Adipocyte (in vitro differentiated cells): ENCODE measurements around the gene SMCO4.

Experiments
- DNase-seq: peaks from one replicate; pipeline ENCODE4 v3.0.0-alpha.2; 2015; ENCODE audit warnings: low read depth
- H3K27me3 ChIP-seq: replicated peaks from 2 replicates; pipeline ENCODE4 v1.7.0; 2013; ENCODE audit warnings: mild to moderate bottlenecking, low read length, moderate library complexity; ENCODE audit not compliant: control insufficient read depth, insufficient read depth
- H3K36me3 ChIP-seq: 2 replicates; pipeline ENCODE4 v1.7.0; 2013; ENCODE audit warnings: low read length, mild to moderate bottlenecking, moderate library complexity; ENCODE audit not compliant: control insufficient read depth, insufficient read depth, severe bottlenecking
- H3K4me1 ChIP-seq: 2 replicates; pipeline ENCODE4 v1.7.0; 2013; ENCODE audit warnings: mild to moderate bottlenecking, low read length, moderate library complexity; ENCODE audit not compliant: control insufficient read depth, insufficient read depth
- H3K4me3 ChIP-seq: 2 replicates; pipeline ENCODE4 v1.7.0; 2013; ENCODE audit warnings: mild to moderate bottlenecking, low read length, moderate library complexity
- H3K9ac ChIP-seq: 2 replicates; pipeline ENCODE4 v1.7.0; 2013; ENCODE audit warnings: mild to moderate bottlenecking, low read length, moderate library complexity
- H3K9me3 ChIP-seq: 2 replicates; pipeline ENCODE4 v1.7.0; 2013; ENCODE audit warnings: mild to moderate bottlenecking, low read length, moderate library complexity; ENCODE audit not compliant: control insufficient read depth

Gene SMCO4

DNA sequence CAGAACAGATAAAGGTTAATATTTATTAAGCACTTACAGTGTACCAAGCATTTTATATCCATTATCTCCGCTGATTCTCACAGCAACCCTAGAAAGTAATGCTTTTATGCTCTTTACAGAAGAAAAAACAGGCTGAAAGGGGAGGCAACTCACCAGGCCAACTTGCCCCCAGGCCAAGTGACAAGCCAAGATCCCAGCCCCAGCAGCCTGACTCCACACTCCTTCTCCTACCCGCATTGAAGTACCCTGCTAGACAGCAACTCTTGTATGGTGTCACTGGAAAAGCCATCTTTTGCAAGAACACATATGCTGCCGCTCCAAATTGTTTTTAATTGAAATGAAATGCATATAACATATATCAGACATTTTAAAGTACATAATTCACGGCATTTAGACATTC is 25.6 kb downstream of the SMCO4 start:
- H3K27me3 ChIP-seq: no peaks in the 10 kb centered on the region

GRCh38 chr11:93517041-93517440 is 26.1 kb downstream of the SMCO4 start:
- no peaks in the 10 kb centered on the region for H3K4me1 ChIP-seq
- no peaks in the 10 kb centered on the region for H3K36me3 ChIP-seq
- no peak overlapping the region for H3K4me3 ChIP-seq
- no peak for DNase-seq
- no peaks in the 10 kb centered on the region for H3K27me3 ChIP-seq
- no peaks in the 10 kb centered on the region for H3K9me3 ChIP-seq
- no peak overlapping the region for H3K9ac ChIP-seq

More for the DNA sequence above, 25.6 kb downstream of the SMCO4 start:
- Histone ChIP-seq H3K9ac (no peak overlapping the region), H3K36me3 (no peaks in the 10 kb centered on the region), H3K9me3 (no peaks in the 10 kb centered on the region), H3K4me3 (no peak overlapping the region), H3K4me1 (no peaks in the 10 kb centered on the region)
- no peak for DNase-seq

DNA sequence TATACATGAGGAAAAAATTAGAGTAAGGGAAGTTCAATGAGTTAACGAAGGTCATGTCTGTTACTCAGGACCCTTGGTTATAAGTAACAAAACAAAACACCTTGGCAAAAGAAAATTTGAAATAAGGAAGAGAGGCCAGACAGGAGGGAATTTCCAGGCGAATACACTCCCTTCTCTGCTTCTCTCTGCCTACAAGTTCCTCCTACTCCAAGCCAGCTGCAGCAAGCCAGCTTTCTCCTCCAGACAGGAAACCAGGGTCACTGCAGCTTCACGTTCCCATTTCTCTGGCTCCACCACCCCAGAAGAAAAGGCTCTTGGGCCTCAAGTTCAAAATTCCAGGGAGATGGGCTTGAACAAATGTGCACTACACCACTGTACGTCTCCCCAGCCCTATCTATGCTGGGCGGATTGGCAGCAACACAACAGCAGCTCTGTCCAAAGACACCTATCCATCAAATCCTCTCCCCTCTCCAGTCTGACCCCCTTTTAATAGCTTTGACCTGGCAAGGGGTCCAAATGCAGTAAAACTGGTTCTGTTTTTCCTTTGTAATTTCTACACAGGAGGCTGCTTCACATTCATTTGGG is 27.7 kb downstream of the SMCO4 start:
- H3K9ac ChIP-seq: no peak overlapping the region
- no peaks in the 10 kb centered on the region for H3K9me3 ChIP-seq
- H3K27me3 ChIP-seq: no peaks in the 10 kb centered on the region
- no peaks in the 10 kb centered on the region for H3K4me1 ChIP-seq
- no peaks in the 10 kb centered on the region for H3K36me3 ChIP-seq
- H3K4me3 ChIP-seq: no peak overlapping the region
- DNase-seq: no peak

DNA sequence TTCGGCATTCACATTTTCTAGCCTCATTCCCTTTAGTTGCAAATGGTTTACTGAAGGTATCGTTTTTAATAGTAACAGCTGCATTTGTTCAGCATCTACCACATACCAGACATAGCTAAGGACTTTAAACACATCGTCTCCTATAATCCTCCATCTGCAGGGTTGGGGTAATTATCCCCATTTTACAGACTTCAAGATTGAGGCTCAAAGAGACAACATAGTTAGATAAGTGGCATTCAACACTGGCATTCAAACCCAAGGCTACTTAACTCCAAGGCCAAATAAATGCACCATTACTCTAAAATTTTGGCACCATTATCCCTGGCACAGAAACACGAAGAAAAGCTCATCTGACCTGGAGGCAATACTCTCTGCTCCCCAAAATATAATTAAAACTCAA is 28.5 kb downstream of the SMCO4 start:
- DNase-seq: no peak
- Histone ChIP-seq H3K9ac (no peak overlapping the region), H3K27me3 (no peaks in the 10 kb centered on the region), H3K4me3 (no peak overlapping the region), H3K36me3 (no peaks in the 10 kb centered on the region), H3K9me3 (no peaks in the 10 kb centered on the region), H3K4me1 (no peaks in the 10 kb centered on the region)

DNA sequence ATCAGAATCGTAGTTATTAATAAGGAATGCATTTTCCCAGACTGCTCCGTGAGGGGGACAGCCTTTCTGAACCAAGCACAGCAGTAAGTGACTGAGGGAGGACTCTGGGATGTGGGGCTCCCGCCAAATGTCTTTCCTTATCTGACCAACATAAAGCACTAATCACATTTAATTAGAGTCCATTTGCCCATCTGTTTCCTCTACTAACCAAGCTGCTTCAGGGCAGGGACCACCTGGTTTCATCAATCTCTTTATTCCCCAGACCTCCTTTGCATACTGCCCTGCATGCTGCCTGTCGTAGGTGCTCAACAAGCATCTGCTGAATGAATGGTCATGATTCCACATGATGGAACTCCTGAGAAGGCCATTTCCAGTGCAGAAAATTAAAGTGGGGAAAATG is 29.4 kb downstream of the SMCO4 start:
- Histone ChIP-seq H3K4me1 (no peaks in the 10 kb centered on the region), H3K9me3 (no peaks in the 10 kb centered on the region), H3K9ac (no peak overlapping the region), H3K4me3 (no peak overlapping the region), H3K27me3 (no peaks in the 10 kb centered on the region), H3K36me3 (no peaks in the 10 kb centered on the region)
- DNase-seq: no peak

DNA sequence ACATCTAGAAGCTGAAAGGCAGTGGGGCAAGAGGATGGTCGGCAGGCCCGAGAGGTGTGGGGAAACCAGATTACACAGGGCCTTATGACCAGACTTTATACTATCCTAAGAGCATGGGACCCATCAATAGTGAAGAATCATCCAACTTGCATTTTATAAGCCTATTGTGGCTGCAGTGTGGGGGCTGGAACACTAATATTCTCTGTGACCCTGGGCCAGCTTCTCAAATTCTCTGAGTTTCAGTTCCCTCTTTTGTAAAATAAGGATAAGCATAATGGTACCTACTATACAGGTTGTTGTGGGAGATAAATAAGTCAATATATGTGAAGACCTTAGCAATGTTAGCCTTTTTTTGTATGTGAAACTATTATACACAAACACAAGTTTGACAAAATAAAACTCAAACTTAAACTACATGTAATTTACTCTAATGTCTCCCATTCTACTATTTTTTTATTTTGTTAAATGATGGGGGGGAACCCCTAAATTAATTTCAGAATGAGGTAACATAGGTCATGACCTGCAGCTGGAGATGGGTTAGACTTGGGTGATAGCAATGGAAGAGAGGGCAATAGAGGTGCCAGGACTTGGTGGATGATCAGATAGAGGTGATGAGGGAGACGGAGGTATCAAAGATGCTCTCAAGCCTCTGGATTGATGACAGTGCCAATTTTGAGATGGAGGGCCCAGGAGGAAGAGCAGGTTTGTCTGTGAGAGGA is 30.1 kb downstream of the SMCO4 start:
- Histone ChIP-seq H3K9ac (no peak overlapping the region), H3K4me1 (no peaks in the 10 kb centered on the region), H3K9me3 (no peaks in the 10 kb centered on the region), H3K27me3 (no peaks in the 10 kb centered on the region), H3K4me3 (no peak overlapping the region), H3K36me3 (no peaks in the 10 kb centered on the region)
- no peak for DNase-seq

DNA sequence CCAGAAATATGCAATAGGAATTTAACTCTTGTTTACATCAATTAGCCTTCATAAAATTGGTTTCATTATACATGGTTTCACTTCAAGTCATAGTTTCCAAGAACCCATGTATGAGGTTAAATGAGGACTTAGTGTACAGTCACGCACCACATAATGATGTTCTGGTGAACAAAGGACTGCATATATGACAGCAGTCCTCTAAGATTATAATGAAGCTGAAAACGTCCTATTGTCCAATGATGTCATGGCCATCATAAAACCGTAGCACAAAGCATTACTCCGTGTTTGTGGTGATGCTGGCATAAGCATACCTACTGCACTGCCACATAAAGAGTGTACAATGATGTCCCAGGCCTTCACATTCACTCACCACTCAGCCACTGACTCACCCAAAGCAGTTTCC is 31.1 kb downstream of the SMCO4 start:
- H3K27me3 ChIP-seq: no peaks in the 10 kb centered on the region
- H3K4me1 ChIP-seq: no peaks in the 10 kb centered on the region
- H3K9me3 ChIP-seq: no peaks in the 10 kb centered on the region
- H3K9ac ChIP-seq: no peak overlapping the region
- no peaks in the 10 kb centered on the region for H3K36me3 ChIP-seq
- DNase-seq: no peak
- no peak overlapping the region for H3K4me3 ChIP-seq

- no peak for DNase-seq
- H3K27me3 ChIP-seq: no peaks in the 10 kb centered on the region
- H3K9ac ChIP-seq: no peak overlapping the region
- H3K4me3 ChIP-seq: no peak overlapping the region
- no peaks in the 10 kb centered on the region for H3K4me1 ChIP-seq
- H3K36me3 ChIP-seq: no peaks in the 10 kb centered on the region
- no peaks in the 10 kb centered on the region for H3K9me3 ChIP-seq
Measured at GRCh38 chr11:93510196-93510873, 32.9 kb downstream of the SMCO4 start.

- Histone ChIP-seq H3K4me3 (no peak overlapping the region), H3K36me3 (no peaks in the 10 kb centered on the region), H3K4me1 (no peaks in the 10 kb centered on the region), H3K9me3 (no peaks in the 10 kb centered on the region), H3K27me3 (no peaks in the 10 kb centered on the region), H3K9ac (no peak overlapping the region)
- DNase-seq: no peak
Measured at GRCh38 chr11:93507517-93507916, 35.7 kb downstream of the SMCO4 start.

GRCh38 chr11:93505703-93506102 is 37.5 kb downstream of the SMCO4 start:
- no peaks in the 10 kb centered on the region for H3K36me3 ChIP-seq
- no peaks in the 10 kb centered on the region for H3K4me1 ChIP-seq
- no peak overlapping the region for H3K9ac ChIP-seq
- no peaks in the 10 kb centered on the region for H3K9me3 ChIP-seq
- no peak for DNase-seq
- no peaks in the 10 kb centered on the region for H3K27me3 ChIP-seq
- no peak overlapping the region for H3K4me3 ChIP-seq

GRCh38 chr11:93504110-93505095 is 38.8 kb downstream of the SMCO4 start:
- Histone ChIP-seq H3K4me3 (no peak overlapping the region), H3K9ac (no peak overlapping the region)

More at GRCh38 chr11:93504110-93505095, 38.8 kb downstream of the SMCO4 start:
- no peak for DNase-seq
- H3K9me3 ChIP-seq: no peaks in the 10 kb centered on the region
- H3K4me1 ChIP-seq: no peaks in the 10 kb centered on the region
- no peaks in the 10 kb centered on the region for H3K36me3 ChIP-seq
- no peaks in the 10 kb centered on the region for H3K27me3 ChIP-seq
